ENCODE data around the gene RTN4R.

Gene RTN4R

GRCh38 chr22:20248461-20248978 is 19.6 kb downstream of the RTN4R start:
- POLR2A ChIA-PET = interaction anchor here (0.5 kb wide), 1 partner anchor 228 kb away, joined by 3 read pairs; the partner anchor contains the start of gene TANGO2
- CTCF ChIA-PET = interaction anchor here (1.5 kb wide), 1 partner anchor 10 kb away, joined by 9 read pairs; no protein-coding TSS in a partner anchor
- H3K4me1 ChIP-seq (ENCODE audit: control insufficient read depth, insufficient read depth, low read length) = peaks cover 10% of the 10 kb centered on the region

GRCh38 chr22:20247608-20248171 is 20.4 kb downstream of the RTN4R start:
- CTCF ChIA-PET = interaction anchor here (0.5 to 1.5 kb wide), 2 partner anchors 9 to 67 kb away, joined by 4 to 9 read pairs; no protein-coding TSS in a partner anchor
- no peaks in the 10 kb centered on the region for H3K9me3 ChIP-seq (ENCODE audit: control insufficient read depth, insufficient read depth, low read depth, low read length)
- H3K4me3 ChIP-seq (ENCODE audit: low read depth, low read length) = no peak overlapping the region
- H3K4me1 ChIP-seq (ENCODE audit: control insufficient read depth, insufficient read depth, low read length) = peaks cover 15% of the 10 kb centered on the region
- H3K27ac ChIP-seq (ENCODE audit: extremely low read depth, low read depth, low read length) = no peak overlapping the region
- POLR2A ChIA-PET = no interaction called here
- H3K36me3 ChIP-seq (ENCODE audit: control insufficient read depth in 2 of 2, insufficient read depth in 1 of 2, low read length in 2 of 2) = no peaks in the 10 kb centered on the region
- no peak for TF ChIP-seq KLF7 (tag by site-specific recombination; IDR thresholded peaks at IDR 0.05; ENCODE audit: borderline replicate concordance)
- 0 out of 2 replicates have a peak, but pooled peaks have one; percentile 6 for TF ChIP-seq ZFHX2 (tag by site-specific recombination; conservative IDR thresholded peaks at IDR 0.05)

More at GRCh38 chr22:20248461-20248978, 19.6 kb downstream of the RTN4R start:
- no peak overlapping the region for H3K4me3 ChIP-seq (ENCODE audit: low read depth, low read length)
- no peaks in the 10 kb centered on the region for H3K36me3 ChIP-seq (ENCODE audit: control insufficient read depth in 2 of 2, insufficient read depth in 1 of 2, low read length in 2 of 2)
- H3K27ac ChIP-seq (ENCODE audit: extremely low read depth, low read depth, low read length) = no peak overlapping the region
- no peaks in the 10 kb centered on the region for H3K9me3 ChIP-seq (ENCODE audit: control insufficient read depth, insufficient read depth, low read depth, low read length)
- TF ChIP-seq RBAK (tag by site-specific recombination; IDR thresholded peaks at IDR 0.05) = no peak
- no peak for TF ChIP-seq ZBTB26 (tag by site-specific recombination; optimal IDR thresholded peaks at IDR 0.05)
- no peak for TF ChIP-seq ZNF155 (tag by site-specific recombination; IDR thresholded peaks at IDR 0.05)
- TF ChIP-seq EGR2 (tag by site-specific recombination; IDR thresholded peaks at IDR 0.05; ENCODE audit: low read depth) = no peak
- no peak for TF ChIP-seq ZNF701 (tag by site-specific recombination; IDR thresholded peaks at IDR 0.05)
- TF ChIP-seq ZNF530 (tag by site-specific recombination; IDR thresholded peaks at IDR 0.05; ENCODE audit: low read depth) = no peak
- TF ChIP-seq ZNF670 (tag by site-specific recombination; IDR thresholded peaks at IDR 0.05; ENCODE audit: low read depth) = no peak

GRCh38 chr22:20247010-20247505 is 21.1 kb downstream of the RTN4R start:
- no peak overlapping the region for H3K4me3 ChIP-seq (ENCODE audit: low read depth, low read length)
- H3K9me3 ChIP-seq (ENCODE audit: control insufficient read depth, insufficient read depth, low read depth, low read length) = no peaks in the 10 kb centered on the region
- no peak overlapping the region for H3K27ac ChIP-seq (ENCODE audit: extremely low read depth, low read depth, low read length)
- ChIA-PET CTCF (interaction anchor here (0.5 to 2.0 kb wide), 2 partner anchors 10 to 66 kb away, joined by 4 to 9 read pairs; no protein-coding TSS in a partner anchor), POLR2A (interaction anchor here (0.6 kb wide), 1 partner anchor 70 kb away, joined by 3 read pairs; no protein-coding TSS in a partner anchor)
- H3K36me3 ChIP-seq (ENCODE audit: control insufficient read depth in 2 of 2, insufficient read depth in 1 of 2, low read length in 2 of 2) = peaks cover 0 to 6% of the 10 kb centered on the region in 2 experiments; a peak in 1 of 3 replicates
- H3K4me1 ChIP-seq (ENCODE audit: control insufficient read depth, insufficient read depth, low read length) = peaks cover 15% of the 10 kb centered on the region
- TF ChIP-seq ZNF768 (tag by site-specific recombination; IDR thresholded peaks at IDR 0.05) = no peak
- TF ChIP-seq EGR2 (tag by site-specific recombination; IDR thresholded peaks at IDR 0.05; ENCODE audit: low read depth) = peak; percentile 55; the same call in 1 of the 2 replicates
- TF ChIP-seq ZSCAN18 (tag by site-specific recombination; IDR thresholded peaks at IDR 0.05) = no peak
- no peak for TF ChIP-seq ZNF221 (tag by site-specific recombination; IDR thresholded peaks at IDR 0.05; ENCODE audit: borderline replicate concordance)
- TF ChIP-seq ZBTB48 (tag by site-specific recombination; IDR thresholded peaks at IDR 0.05) = no peak
- no peak for TF ChIP-seq BCL11B (tag by site-specific recombination; IDR thresholded peaks at IDR 0.05; ENCODE audit: low read depth)
- TF ChIP-seq ZBTB20 (tag by site-specific recombination; IDR thresholded peaks at IDR 0.05) = no peak
- peak; percentile 84 for TF ChIP-seq KLF1 (tag by site-specific recombination; IDR thresholded peaks at IDR 0.05)
- TF ChIP-seq ZBTB10 (tag by site-specific recombination; IDR thresholded peaks at IDR 0.05) = no peak
- no peak for TF ChIP-seq ELK4 (IDR thresholded peaks at IDR 0.05; ENCODE audit: borderline replicate concordance, low read depth, low read length)
- TF ChIP-seq SP2 (tag by site-specific recombination; IDR thresholded peaks at IDR 0.05) = peak; percentile 7; the same call in 1 of the 2 replicates
- no peak for TF ChIP-seq TCF7L2 (IDR thresholded peaks at IDR 0.05; ENCODE audit: borderline replicate concordance, low read depth, low read length)
- no peak for TF ChIP-seq KLF9 (tag by site-specific recombination; IDR thresholded peaks at IDR 0.05; ENCODE audit: low read depth)
- no peak for TF ChIP-seq ZNF704 (tag by site-specific recombination; IDR thresholded peaks at IDR 0.05)
- TF ChIP-seq ZSCAN23 (tag by site-specific recombination; IDR thresholded peaks at IDR 0.05) = no peak

Measured in HEK293 (cell line).